Tibial artery (tissue), 4 donors: Measurements from ENCODE around the gene FOXK1.
"Not testable (repeated sequence)": the region's sequence is repeated elsewhere in the genome, so short reads cannot be mapped to it uniquely, and the experiment has no call there.

Experiments used
- DNase-seq, 2 donors: peaks; one replicate each; pipeline ENCODE4 v3.0.0-alpha.2; 2019
- H3K27ac ChIP-seq, 2 donors: fragments of 200-600 bp; sonication (generic) in 1 of 2; 1 replicate in 1 of 2; 2 replicates in 1 of 2; pipeline ENCODE4 v1.5.1; 2018 to 2019; ENCODE audit warnings: mild to moderate bottlenecking in 1 of 2
- H3K27me3 ChIP-seq, 2 donors: fragments of 200-600 bp; sonication (generic) in 1 of 2; one replicate each; pipeline versions ENCODE4 v1.5.1 to v1.6.0; 2016 to 2019
- H3K36me3 ChIP-seq, 3 donors: fragments of 200-600 bp; sonication (generic) in 2 of 3; one replicate each; pipeline ENCODE4 v1.5.1; 2016 to 2019; ENCODE audit warnings: mild to moderate bottlenecking in 2 of 3
- H3K4me1 ChIP-seq, 4 donors: fragments of 200-600 bp; sonication (generic) in 2 of 4; 1 replicate in 3 of 4; 2 replicates in 1 of 4; pipeline ENCODE4 v1.5.1; 2016 to 2019
- H3K4me3 ChIP-seq, 2 donors: fragments of 200-600 bp; sonication (generic) in 1 of 2; 1 replicate in 1 of 2; 2 replicates in 1 of 2; pipeline ENCODE4 v1.5.1; 2018 to 2019; ENCODE audit warnings: mild to moderate bottlenecking in 2 of 2
- H3K9me3 ChIP-seq, 3 donors: fragments of 200-600 bp; sonication (generic) in 1 of 3; one replicate each; pipeline ENCODE4 v1.5.1; 2016 to 2019
- intact Hi-C: fragments of 100-400 bp; cut with DNase I; formaldehyde crosslinking; loops from one replicate; pipeline ENCODE4 v1.15.0; 2023; ENCODE audit warnings: low total_unique reads
- TF ChIP-seq, protein P1 (sequence below), 2 experiments: fragments of 200-600 bp in 1 of 2; fragments of 450-650 bp in 1 of 2; IDR thresholded peaks; one replicate each; pipeline ENCODE4 v1.5.1; 2017 to 2019; ENCODE audit warnings: antibody characterized with exemption in 2 of 2, mild to moderate bottlenecking in 1 of 2, moderate library complexity in 1 of 2

The FOXK1 gene

DNA sequence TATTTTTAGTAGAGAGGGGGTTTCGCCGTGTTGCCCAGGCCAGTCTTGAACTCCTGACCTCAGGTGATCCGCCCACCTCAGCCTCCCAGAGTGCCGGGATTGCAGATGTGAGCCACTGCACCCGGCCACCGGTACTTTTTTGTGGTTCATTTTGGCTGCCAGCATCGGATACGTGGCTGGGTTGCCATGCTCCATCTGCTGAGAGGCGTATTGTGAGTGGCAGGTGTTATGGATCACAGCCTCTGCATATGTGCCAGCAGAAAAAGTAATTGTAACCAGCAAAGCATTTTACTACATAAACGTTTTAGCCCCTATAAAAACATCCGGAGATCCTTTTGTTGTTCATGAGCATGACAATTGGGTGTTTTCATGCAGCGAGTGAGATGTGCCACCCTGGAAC, 7.1 kb downstream of the FOXK1 start:
- Histone ChIP-seq H3K9me3 (no peaks in the 10 kb centered on the region), H3K4me3 (no peak overlapping the region), H3K36me3 (no peaks in the 10 kb centered on the region), H3K4me1 (peaks cover 0 to 97% (median 65%) of the 10 kb centered on the region in 4 donors), H3K27ac (peak overlapping the region; percentile 39 to 62), H3K27me3 (no peaks in the 10 kb centered on the region)
- intact Hi-C loops = loop anchor here (5.0 kb wide), 1 partner anchor 33 kb away; no protein-coding TSS in a partner anchor
- TF ChIP-seq, protein P1, sequence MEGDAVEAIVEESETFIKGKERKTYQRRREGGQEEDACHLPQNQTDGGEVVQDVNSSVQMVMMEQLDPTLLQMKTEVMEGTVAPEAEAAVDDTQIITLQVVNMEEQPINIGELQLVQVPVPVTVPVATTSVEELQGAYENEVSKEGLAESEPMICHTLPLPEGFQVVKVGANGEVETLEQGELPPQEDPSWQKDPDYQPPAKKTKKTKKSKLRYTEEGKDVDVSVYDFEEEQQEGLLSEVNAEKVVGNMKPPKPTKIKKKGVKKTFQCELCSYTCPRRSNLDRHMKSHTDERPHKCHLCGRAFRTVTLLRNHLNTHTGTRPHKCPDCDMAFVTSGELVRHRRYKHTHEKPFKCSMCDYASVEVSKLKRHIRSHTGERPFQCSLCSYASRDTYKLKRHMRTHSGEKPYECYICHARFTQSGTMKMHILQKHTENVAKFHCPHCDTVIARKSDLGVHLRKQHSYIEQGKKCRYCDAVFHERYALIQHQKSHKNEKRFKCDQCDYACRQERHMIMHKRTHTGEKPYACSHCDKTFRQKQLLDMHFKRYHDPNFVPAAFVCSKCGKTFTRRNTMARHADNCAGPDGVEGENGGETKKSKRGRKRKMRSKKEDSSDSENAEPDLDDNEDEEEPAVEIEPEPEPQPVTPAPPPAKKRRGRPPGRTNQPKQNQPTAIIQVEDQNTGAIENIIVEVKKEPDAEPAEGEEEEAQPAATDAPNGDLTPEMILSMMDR (IDR thresholded peaks at IDR 0.05) = no peak
- no peak for DNase-seq

DNA sequence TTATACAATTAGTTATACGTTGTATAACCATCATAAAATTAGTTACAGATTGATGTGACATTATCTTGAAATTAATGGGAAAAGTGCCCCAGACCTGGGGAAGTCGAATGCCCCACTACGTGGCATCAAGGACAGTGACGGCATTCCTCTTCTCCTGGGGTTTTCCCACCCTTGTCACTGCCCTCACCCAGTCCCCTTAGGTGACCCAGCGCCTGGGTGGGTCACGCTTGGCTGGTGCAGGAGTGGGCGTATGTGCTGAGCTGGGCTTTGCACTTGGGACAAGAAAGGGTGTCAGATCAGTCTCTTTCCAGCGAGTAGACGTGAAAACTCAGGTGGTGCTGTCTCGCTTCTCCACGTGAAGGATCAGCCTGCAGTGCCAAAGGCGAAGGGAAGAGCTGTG, 7.6 kb downstream of the FOXK1 start:
- TF ChIP-seq, protein P1 (IDR thresholded peaks at IDR 0.05) = no peak
- no peaks in the 10 kb centered on the region for H3K27me3 ChIP-seq
- peak overlapping the region; percentile 37 to 40 for H3K4me3 ChIP-seq
- H3K9me3 ChIP-seq = no peaks in the 10 kb centered on the region
- DNase-seq = no peak
- peak overlapping the region; percentile 39 to 62 for H3K27ac ChIP-seq
- H3K4me1 ChIP-seq = peaks cover 0 to 97% (median 69%) of the 10 kb centered on the region in 4 donors
- no peaks in the 10 kb centered on the region for H3K36me3 ChIP-seq
- intact Hi-C loops = loop anchor here (5.0 kb wide), 1 partner anchor 33 kb away; no protein-coding TSS in a partner anchor

DNA sequence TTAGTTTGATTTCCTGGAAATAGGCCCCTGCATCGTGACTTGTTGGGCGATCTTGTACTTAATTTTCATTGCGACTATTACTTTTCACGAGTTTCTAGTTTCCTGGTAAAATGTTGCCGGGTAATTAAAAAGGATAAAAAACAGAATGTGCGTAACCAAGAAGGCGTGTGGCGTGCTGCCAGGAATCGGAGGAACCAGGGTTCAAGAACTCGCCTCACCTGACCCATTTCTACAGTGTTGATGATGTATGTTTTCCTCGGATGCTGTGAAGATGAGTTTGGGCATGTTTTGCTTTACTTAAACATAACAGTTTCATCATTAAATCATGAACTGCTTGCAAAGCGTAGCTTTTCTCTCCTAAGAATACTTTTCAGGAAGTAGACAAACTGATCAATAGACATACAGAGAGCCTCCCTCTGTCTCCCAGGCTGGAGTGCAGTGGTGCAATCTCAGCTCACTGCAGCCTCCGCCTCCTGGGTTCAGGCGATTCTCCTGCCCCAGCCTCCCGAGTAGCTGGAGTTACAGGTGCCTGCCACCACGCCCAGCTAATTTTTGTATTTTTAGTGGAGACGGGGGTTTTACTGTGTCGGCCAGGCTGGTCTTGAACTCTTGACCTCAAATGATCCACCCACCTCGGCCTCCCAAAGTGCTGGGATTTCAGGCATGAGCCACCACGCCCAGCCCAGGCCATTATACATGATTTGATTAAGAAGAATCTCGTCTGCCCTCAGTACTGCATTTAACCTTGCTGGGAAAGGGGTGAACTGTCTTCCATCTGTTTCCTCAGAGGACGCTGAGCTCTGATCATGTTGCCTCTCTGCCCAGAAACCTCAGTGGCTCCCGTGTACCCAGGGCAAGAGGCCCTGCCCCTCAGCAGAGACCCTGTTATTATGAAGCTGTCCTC, 9.1 kb downstream of the FOXK1 start:
- Histone ChIP-seq H3K9me3 (no peaks in the 10 kb centered on the region), H3K4me3 (no peak overlapping the region), H3K27ac (peak overlapping the region; percentile 88 to 90), H3K36me3 (no peaks in the 10 kb centered on the region), H3K27me3 (no peaks in the 10 kb centered on the region), H3K4me1 (peaks cover 0 to 97% (median 68%) of the 10 kb centered on the region in 4 donors)
- TF ChIP-seq, protein P1 (IDR thresholded peaks at IDR 0.05) = no peak
- intact Hi-C loops = no loop called here
- no peak for DNase-seq

DNA sequence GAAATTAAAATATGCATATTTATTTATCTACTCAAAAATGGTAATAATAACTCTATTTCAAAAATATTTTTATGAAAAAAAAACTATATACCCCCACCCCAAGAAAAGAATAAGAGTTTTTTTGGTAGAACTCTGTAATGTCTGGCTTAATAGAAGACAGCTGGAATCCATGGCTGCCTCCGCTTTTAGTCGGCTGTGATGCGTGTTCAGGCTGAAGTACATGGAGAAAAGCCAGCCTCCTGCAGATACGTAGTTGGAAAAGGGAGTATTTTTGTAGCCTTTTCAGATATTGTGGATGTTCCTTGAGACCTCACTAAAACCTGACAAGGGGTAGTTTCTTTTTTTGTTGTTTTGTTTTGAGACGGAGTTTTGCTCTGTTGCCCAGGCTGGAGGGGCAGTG, 10.0 kb downstream of the FOXK1 start:
- Histone ChIP-seq H3K9me3 (no peaks in the 10 kb centered on the region), H3K27ac (peak overlapping the region; percentile 88 to 90), H3K36me3 (no peaks in the 10 kb centered on the region), H3K27me3 (no peaks in the 10 kb centered on the region), H3K4me3 (peak overlapping the region in 1 of 2 donors; percentile 0), H3K4me1 (peaks cover 0 to 89% (median 62%) of the 10 kb centered on the region in 4 donors)
- intact Hi-C loops = no loop called here
- no peak for DNase-seq
- TF ChIP-seq, protein P1 (IDR thresholded peaks at IDR 0.05) = no peak

DNA sequence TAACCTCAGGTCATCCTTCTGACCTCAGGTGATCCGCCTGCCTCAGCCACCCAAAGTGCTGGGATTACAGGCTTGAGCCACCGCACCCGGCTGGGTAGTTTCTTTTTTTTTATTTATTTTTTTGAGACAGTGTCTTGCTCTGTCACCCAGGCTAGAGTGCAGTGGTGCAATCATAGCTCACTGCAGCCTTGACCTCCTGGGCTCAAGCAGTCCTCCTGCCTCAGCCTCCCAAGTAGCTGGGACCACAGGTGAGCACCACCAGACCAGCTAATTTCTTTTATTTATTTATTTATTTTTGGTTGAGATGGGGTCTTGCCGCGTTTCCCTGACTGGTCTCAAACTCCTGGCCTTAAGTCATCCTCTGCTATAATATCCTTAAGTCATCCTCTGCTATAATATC, 10.5 kb downstream of the FOXK1 start:
- intact Hi-C loops, DNase-seq, H3K9me3 ChIP-seq, H3K36me3 ChIP-seq, H3K27me3 ChIP-seq: not testable (repeated sequence)
- peak overlapping the region; percentile 88 to 90 for H3K27ac ChIP-seq
- H3K4me1 ChIP-seq = peaks cover 0 to 84% (median 61%) of the 10 kb centered on the region in 4 donors
- H3K4me3 ChIP-seq = peak overlapping the region in 1 of 2 donors; percentile 0

DNA sequence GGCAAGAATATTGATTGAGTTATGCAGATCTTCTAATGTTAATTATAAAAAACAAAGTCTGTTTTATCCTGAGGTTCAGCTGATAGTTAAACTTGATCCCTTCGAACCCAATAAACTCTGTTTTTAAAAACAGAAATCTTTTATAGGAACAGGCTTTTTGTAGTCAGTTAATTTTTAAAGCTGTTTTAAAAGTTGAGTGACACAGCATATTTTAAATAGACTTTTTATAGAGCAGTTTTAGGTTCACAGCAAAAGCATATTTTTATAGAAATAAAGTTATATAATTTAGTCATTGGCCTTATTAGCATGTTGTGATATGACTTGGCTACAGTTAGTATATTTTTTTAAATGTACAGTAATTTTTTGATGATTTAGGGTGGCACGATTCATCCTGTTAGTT, 11.1 kb downstream of the FOXK1 start:
- H3K27me3 ChIP-seq = no peaks in the 10 kb centered on the region
- intact Hi-C loops = no loop called here
- TF ChIP-seq, protein P1 (IDR thresholded peaks at IDR 0.05) = no peak
- H3K4me3 ChIP-seq = no peak overlapping the region
- H3K27ac ChIP-seq = peak overlapping the region; percentile 88 to 90
- H3K4me1 ChIP-seq = peaks cover 0 to 80% (median 61%) of the 10 kb centered on the region in 4 donors
- H3K36me3 ChIP-seq = no peaks in the 10 kb centered on the region
- DNase-seq = no peak
- no peaks in the 10 kb centered on the region for H3K9me3 ChIP-seq
